SH-SY5Y (cell line): ENCODE results near the gene KNTC1.

Experiments used
- GATA2 ChIP-seq: IDR thresholded peaks from 2 replicates; pipeline ENCODE4 v1.6.1; 2011; ENCODE audit warnings: mild to moderate bottlenecking, low read depth, low read length
- GATA3 ChIP-seq: IDR thresholded peaks from 2 replicates; pipeline ENCODE4 v1.6.1; 2011; ENCODE audit warnings: low read depth, mild to moderate bottlenecking, low read length, moderate library complexity

- TF ChIP-seq GATA3 (no peak), GATA2 (no peak)
Observed at GRCh38 chr12:122537021-122537420, 10.0 kb downstream of the KNTC1 start.
